Neural progenitor cell (in vitro differentiated cells): Measurements from ENCODE around the gene KRTAP4-6. TPM values are rescaled to one million over a fixed set of nuclear protein-coding genes. Genes with fewer than 3 reads are reported as not detected.
"Not testable (repeated sequence)": the region's sequence is repeated elsewhere in the genome, so short reads cannot be mapped to it uniquely, and the experiment has no call there.

Source experiments
- DNase-seq: peaks from one replicate; pipeline ENCODE4 v3.0.0-alpha.2; 2016; ENCODE audit warnings: low spot score
- H2AFZ ChIP-seq: fragments of 200-600 bp; sonication (generic); replicated peaks from 2 replicates; pipeline ENCODE4 v1.6.1; 2016; ENCODE audit warnings: antibody characterized with exemption
- H3F3A ChIP-seq: fragments of 200-600 bp; sonication (generic); 2 replicates; pipeline ENCODE4 v1.6.1; 2016; ENCODE audit warnings: antibody characterized with exemption, low read depth
- H3K27ac ChIP-seq: fragments of 200-600 bp; sonication (generic); 2 replicates; pipeline ENCODE4 v1.5.1; 2016; ENCODE audit warnings: mild to moderate bottlenecking
- H3K27me3 ChIP-seq: fragments of 200-600 bp; sonication (generic); 2 replicates; pipeline ENCODE4 v1.6.1; 2016; ENCODE audit warnings: mild to moderate bottlenecking, moderate library complexity
- H3K36me3 ChIP-seq: fragments of 200-600 bp; sonication (generic); 2 replicates; pipeline ENCODE4 v1.5.1; 2016
- H3K4me1 ChIP-seq: fragments of 200-600 bp; sonication (generic); 2 replicates; pipeline ENCODE4 v1.6.1; 2016; ENCODE audit warnings: mixed run types
- H3K4me2 ChIP-seq: fragments of 200-600 bp; sonication (generic); 2 replicates; pipeline ENCODE4 v1.6.1; 2016
- H3K4me3 ChIP-seq: fragments of 200-600 bp; sonication (generic); 2 replicates; pipeline ENCODE4 v1.5.1; 2016
- H3K79me2 ChIP-seq: fragments of 200-600 bp; sonication (generic); 2 replicates; pipeline ENCODE4 v1.6.1; 2016; ENCODE audit warnings: low read depth
- H3K9ac ChIP-seq: fragments of 200-600 bp; sonication (generic); 2 replicates; pipeline ENCODE4 v1.6.1; 2016
- H3K9me3 ChIP-seq: fragments of 200-600 bp; sonication (generic); 2 replicates; pipeline ENCODE4 v1.5.1; 2016; ENCODE audit warnings: low read depth
- H4K20me1 ChIP-seq: fragments of 200-600 bp; sonication (generic); 2 replicates; pipeline ENCODE4 v1.6.1; 2016; ENCODE audit warnings: low read depth
- H3K27ac Mint-ChIP-seq: 3 replicates; pipeline ENCODE4 v1.8.0; 2021; ENCODE audit warnings: mixed read lengths
- H3K27me3 Mint-ChIP-seq: 2 replicates; pipeline ENCODE4 v1.8.0; 2022; ENCODE audit warnings: low read depth, mild to moderate bottlenecking, inconsistent platforms, moderate library complexity, mixed read lengths; ENCODE audit not compliant: insufficient read depth
- H3K36me3 Mint-ChIP-seq: 3 replicates; pipeline ENCODE4 v1.8.0; 2021; ENCODE audit warnings: mixed read lengths
- H3K4me1 Mint-ChIP-seq: 3 replicates; pipeline ENCODE4 v1.8.0; 2021; ENCODE audit warnings: mixed read lengths
- H3K4me3 Mint-ChIP-seq: 3 replicates; pipeline ENCODE4 v1.8.0; 2021; ENCODE audit warnings: mild to moderate bottlenecking, moderate library complexity, mixed read lengths
- H3K9me3 Mint-ChIP-seq: 3 replicates; pipeline ENCODE4 v1.8.0; 2020; ENCODE audit warnings: mixed read lengths
- EZH2 ChIP-seq: fragments of 200-600 bp; sonication (generic); IDR thresholded peaks from 2 replicates; pipeline ENCODE4 v1.6.1; 2017; ENCODE audit warnings: antibody characterized with exemption, mild to moderate bottlenecking, moderate library complexity
- EZH2phosphoT487 ChIP-seq: fragments of 200-600 bp; sonication (generic); IDR thresholded peaks from 2 replicates; pipeline ENCODE4 v1.6.1; 2017; ENCODE audit warnings: antibody characterized with exemption
- total RNA-seq: library from RNA; depleted of rRNA; stranded (reverse); fragments of >200 nt; gene quantifications from 2 replicates; pipeline ENCODE4 v1.2.3, GENCODE V29; 2015; ENCODE audit warnings: low replicate concordance
- TF ChIP-seq, protein P1 (sequence below): fragments of 200-600 bp; sonication (generic); IDR thresholded peaks from 2 replicates; pipeline ENCODE4 v1.5.1; 2017; ENCODE audit warnings: antibody characterized with exemption, mild to moderate bottlenecking

The KRTAP4-6 gene
- total RNA-seq, 1 donor from 2014 or later = not detected

DNA sequence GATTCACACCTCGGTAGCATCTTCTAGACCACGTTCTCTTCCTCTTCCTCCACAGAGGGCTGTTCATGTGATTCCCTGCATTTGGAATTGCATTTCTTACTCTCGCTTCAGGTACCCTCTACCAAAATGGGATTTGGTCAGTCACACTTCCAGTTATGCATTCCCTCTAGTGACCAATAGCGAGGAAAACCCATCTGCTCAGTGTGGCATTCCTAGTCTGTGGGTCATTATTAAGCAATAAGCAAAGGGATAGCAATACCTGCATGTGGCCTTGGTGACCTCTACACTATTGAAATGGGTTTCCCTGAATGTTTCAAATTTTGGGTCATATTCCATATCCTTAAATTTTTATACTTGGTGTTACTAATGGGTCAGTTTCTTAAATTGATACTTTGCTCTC, 9.7 kb upstream of the KRTAP4-6 start:
- DNase-seq = no peak
- Mint-ChIP-seq H3K4me3 (no peak overlapping the region), H3K9me3 (no peaks in the 10 kb centered on the region), H3K36me3 (no peaks in the 10 kb centered on the region), H3K27ac (no peak overlapping the region), H3K27me3 (peaks cover 2% of the 10 kb centered on the region), H3K4me1 (no peaks in the 10 kb centered on the region)
- H3K79me2 ChIP-seq = no peaks in the 10 kb centered on the region
- no peaks in the 10 kb centered on the region for H3K27me3 ChIP-seq
- no peaks in the 10 kb centered on the region for H3K36me3 ChIP-seq
- H3F3A ChIP-seq = no peaks in the 10 kb centered on the region
- H2AFZ ChIP-seq = no peak overlapping the region
- TF ChIP-seq, protein P1, sequence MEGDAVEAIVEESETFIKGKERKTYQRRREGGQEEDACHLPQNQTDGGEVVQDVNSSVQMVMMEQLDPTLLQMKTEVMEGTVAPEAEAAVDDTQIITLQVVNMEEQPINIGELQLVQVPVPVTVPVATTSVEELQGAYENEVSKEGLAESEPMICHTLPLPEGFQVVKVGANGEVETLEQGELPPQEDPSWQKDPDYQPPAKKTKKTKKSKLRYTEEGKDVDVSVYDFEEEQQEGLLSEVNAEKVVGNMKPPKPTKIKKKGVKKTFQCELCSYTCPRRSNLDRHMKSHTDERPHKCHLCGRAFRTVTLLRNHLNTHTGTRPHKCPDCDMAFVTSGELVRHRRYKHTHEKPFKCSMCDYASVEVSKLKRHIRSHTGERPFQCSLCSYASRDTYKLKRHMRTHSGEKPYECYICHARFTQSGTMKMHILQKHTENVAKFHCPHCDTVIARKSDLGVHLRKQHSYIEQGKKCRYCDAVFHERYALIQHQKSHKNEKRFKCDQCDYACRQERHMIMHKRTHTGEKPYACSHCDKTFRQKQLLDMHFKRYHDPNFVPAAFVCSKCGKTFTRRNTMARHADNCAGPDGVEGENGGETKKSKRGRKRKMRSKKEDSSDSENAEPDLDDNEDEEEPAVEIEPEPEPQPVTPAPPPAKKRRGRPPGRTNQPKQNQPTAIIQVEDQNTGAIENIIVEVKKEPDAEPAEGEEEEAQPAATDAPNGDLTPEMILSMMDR = no peak
- no peak for TF ChIP-seq EZH2
- TF ChIP-seq EZH2phosphoT487 = no peak
- H3K4me2 ChIP-seq = no peak overlapping the region
- H3K4me1 ChIP-seq = no peaks in the 10 kb centered on the region
- H3K4me3 ChIP-seq = no peak overlapping the region
- H3K9ac ChIP-seq = no peak overlapping the region
- H3K9me3 ChIP-seq = no peaks in the 10 kb centered on the region
- no peak overlapping the region for H3K27ac ChIP-seq
- no peaks in the 10 kb centered on the region for H4K20me1 ChIP-seq

DNA sequence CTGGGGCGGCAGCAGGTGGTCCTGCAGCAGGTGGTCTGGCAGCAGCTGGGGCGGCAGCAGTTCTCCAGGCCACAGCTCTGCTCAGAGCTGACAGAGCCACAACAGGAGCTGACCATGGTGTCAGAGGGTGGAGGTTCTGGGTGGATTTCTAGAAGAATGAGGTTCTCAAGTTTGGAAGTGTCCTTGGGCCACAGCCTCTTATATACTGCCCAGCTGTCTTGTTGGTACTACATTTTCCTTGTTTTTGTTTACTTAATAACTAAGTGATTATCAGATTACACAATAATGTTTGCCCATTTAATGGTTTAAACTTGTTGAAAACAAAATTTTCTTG, 9.3 kb upstream of the KRTAP4-6 start, which contains the start of gene KRTAP4-5:
Gene KRTAP4-5, minus strand, starts transcription at position 174 of the 334 bp plus-strand sequence. Its CDS starts 58 bp downstream, at position 116.
- no peak within 1 kb of the TSS for H3K9ac ChIP-seq
- no peaks in the 10 kb centered on the region for H3K4me1 Mint-ChIP-seq
- H3K4me3 Mint-ChIP-seq = no peak within 1 kb of the TSS
- no peak for DNase-seq
- H3K4me2 ChIP-seq = no peak within 1 kb of the TSS
- no peak within 1 kb of the TSS for H2AFZ ChIP-seq
- TF ChIP-seq EZH2 = no peak
- TF ChIP-seq EZH2phosphoT487 = no peak
- TF ChIP-seq, protein P1 = no peak
- H3F3A ChIP-seq = no peaks in the 10 kb centered on the region
- no peaks in the 10 kb centered on the region for H3K9me3 ChIP-seq
- no peak within 1 kb of the TSS for H3K27ac ChIP-seq
- no peaks in the 10 kb centered on the region for H3K36me3 ChIP-seq
- H4K20me1 ChIP-seq = no peaks in the 10 kb centered on the region
- no peak within 1 kb of the TSS for H3K27ac Mint-ChIP-seq
- no peak within 1 kb of the TSS for H3K4me3 ChIP-seq
- no peaks in the 10 kb centered on the region for H3K36me3 Mint-ChIP-seq
- H3K79me2 ChIP-seq = no peaks in the 10 kb centered on the region
- peaks cover 2% of the 10 kb centered on the region for H3K27me3 Mint-ChIP-seq
- no peaks in the 10 kb centered on the region for H3K9me3 Mint-ChIP-seq
- H3K27me3 ChIP-seq = no peaks in the 10 kb centered on the region
- H3K4me1 ChIP-seq = no peaks in the 10 kb centered on the region

DNA sequence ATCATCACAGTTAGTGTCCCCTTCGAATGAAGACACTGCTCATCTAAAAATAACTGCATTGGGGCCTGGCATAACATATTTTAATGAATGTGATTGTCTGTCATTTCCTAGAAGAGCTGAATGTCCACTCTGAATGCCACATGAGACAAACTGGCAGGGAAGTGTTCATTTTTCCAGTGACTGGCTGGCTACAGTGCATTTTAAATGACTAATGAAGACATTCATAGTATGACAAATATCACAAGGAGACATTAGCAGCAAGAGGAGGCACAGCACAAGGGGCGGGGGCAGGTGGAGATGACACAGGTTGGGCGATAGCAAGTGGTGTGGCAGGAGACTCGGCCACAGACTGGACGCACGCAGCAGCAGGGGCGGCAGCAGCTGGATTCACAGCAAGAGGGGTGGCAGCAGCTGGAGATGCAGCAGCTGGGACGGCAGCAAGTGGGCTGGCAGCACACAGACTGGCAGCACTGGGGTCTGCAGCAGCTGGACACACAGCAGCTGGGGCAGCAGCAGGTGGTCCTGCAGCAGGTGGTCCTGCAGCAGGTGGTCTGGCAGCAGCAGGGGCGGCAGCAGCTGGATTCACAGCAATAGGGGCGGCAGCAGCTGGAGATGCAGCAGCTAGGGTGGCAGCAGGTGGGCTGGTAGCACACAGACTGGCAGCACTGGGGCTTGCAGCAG, 8.8 kb upstream of the KRTAP4-6 start:
- H3K27me3 ChIP-seq, H4K20me1 ChIP-seq, H3K27ac ChIP-seq, DNase-seq, H3K9me3 ChIP-seq, H3K4me1 Mint-ChIP-seq, H3K36me3 ChIP-seq, H3K27ac Mint-ChIP-seq, H3K4me3 Mint-ChIP-seq, H3K27me3 Mint-ChIP-seq, H3K4me1 ChIP-seq, H3K36me3 Mint-ChIP-seq, H2AFZ ChIP-seq, H3K4me3 ChIP-seq, H3K9me3 Mint-ChIP-seq, H3K79me2 ChIP-seq, H3K4me2 ChIP-seq, H3F3A ChIP-seq, H3K9ac ChIP-seq: not testable (repeated sequence)

DNA sequence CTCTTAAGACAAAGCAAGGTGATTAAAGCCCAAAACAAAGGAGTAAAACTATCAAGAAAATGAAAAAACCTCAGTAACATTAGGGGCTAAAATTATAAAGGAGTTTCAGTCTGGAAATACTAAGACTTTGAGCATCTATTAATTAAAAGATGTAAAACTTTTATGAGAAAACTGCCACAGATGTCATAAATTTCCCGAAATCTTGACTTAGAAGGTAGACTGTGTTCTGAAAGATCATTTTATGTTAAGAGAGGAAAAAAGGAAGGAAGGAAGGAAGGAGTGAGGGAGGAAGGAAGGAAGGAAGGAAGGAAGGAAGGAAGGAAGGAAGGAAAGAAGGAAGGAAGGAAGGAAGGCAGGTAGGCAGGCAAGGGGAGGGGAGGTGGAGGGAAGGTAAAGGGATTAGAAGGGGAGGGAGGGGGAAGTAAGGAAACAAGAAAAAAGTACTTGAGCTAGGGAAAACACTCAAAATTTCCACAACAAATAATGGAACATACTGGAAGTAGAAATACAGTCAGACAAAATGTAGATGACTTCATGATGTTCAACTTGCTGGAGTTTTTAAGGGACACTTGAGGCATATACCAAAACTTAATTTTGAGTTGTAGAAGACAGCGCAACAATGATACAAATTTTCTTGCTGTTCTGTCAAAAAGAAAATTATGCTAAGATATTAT, 7.3 kb upstream of the KRTAP4-6 start:
- H3K27ac Mint-ChIP-seq = no peak overlapping the region
- no peaks in the 10 kb centered on the region for H3K4me1 Mint-ChIP-seq
- no peaks in the 10 kb centered on the region for H4K20me1 ChIP-seq
- no peak for DNase-seq
- H3K27ac ChIP-seq = no peak overlapping the region
- no peaks in the 10 kb centered on the region for H3K36me3 ChIP-seq
- H3K4me3 ChIP-seq = no peak overlapping the region
- H3K9me3 ChIP-seq = peaks cover 6% of the 10 kb centered on the region
- no peaks in the 10 kb centered on the region for H3F3A ChIP-seq
- no peak overlapping the region for H3K9ac ChIP-seq
- no peak overlapping the region for H2AFZ ChIP-seq
- peaks cover 2% of the 10 kb centered on the region for H3K27me3 Mint-ChIP-seq
- peaks cover 9% of the 10 kb centered on the region for H3K9me3 Mint-ChIP-seq
- no peak overlapping the region for H3K4me3 Mint-ChIP-seq
- no peaks in the 10 kb centered on the region for H3K79me2 ChIP-seq
- H3K27me3 ChIP-seq = no peaks in the 10 kb centered on the region
- no peaks in the 10 kb centered on the region for H3K4me1 ChIP-seq
- H3K36me3 Mint-ChIP-seq = no peaks in the 10 kb centered on the region
- TF ChIP-seq EZH2 = no peak
- TF ChIP-seq EZH2phosphoT487 = no peak
- TF ChIP-seq, protein P1 = no peak
- no peak overlapping the region for H3K4me2 ChIP-seq
